ENCODE data around the gene PSME2. TPM values are rescaled to one million over a fixed set of nuclear protein-coding genes. Genes with fewer than 3 reads are reported as not detected.

Gene PSME2
- total RNA-seq, 1 experiment from 2014 or later = 134 TPM

- Mint-ChIP-seq H3K27ac (ENCODE audit: low read depth, unreplicated experiment) (no peak overlapping the region), H3K27me3 (ENCODE audit: insufficient read depth, unreplicated experiment) (no peaks in the 10 kb centered on the region), H3K4me1 (ENCODE audit: insufficient read depth, unreplicated experiment) (no peaks in the 10 kb centered on the region), H3K9me3 (ENCODE audit: unreplicated experiment) (no peaks in the 10 kb centered on the region), H3K36me3 (ENCODE audit: insufficient read depth, unreplicated experiment) (peaks cover 48% of the 10 kb centered on the region), H3K4me3 (ENCODE audit: unreplicated experiment) (peak overlapping the region; percentile 98)
- ChIA-PET CTCF (interaction anchor here (0.6 to 10.3 kb wide), 6 partner anchors 10 to 560 kb away, joined by 3 to 141 read pairs (median 4); partner anchors contain the start of gene IRF9), POLR2A (interaction anchor here (0.7 to 5.7 kb wide), 15 partner anchors 8 to 124 kb away, joined by 3 to 114 read pairs (median 13); partner anchors contain the start of genes CHMP4A, DCAF11, IPO4 and IRF9)
- no peak for DNase-seq (ENCODE audit: unreplicated experiment)
- BruUV-seq (replicated peaks) = TSS peak; percentile 56
- no peak for TF ChIP-seq CTCF (IDR thresholded peaks at IDR 0.05; ENCODE audit: unreplicated experiment)
- intact Hi-C loops (cut with micrococcal nuclease) = loop anchor here (2.0 kb wide), 4 partner anchors 13 to 133 kb away; partner anchors contain the start of genes DCAF11, IRF9, NRL and PCK2
These were observed 1.5 kb upstream of the PSME2 start for GRCh38 chr14:24147761-24148428.

GRCh38 chr14:24146978-24147760, 759 bp upstream of the PSME2 start, which contains the start of gene RNF31:
Gene RNF31, plus strand, starts transcription at chr14:24147498. Its CDS starts 201 bp downstream, at chr14:24147699.
- peaks cover 41% of the 10 kb centered on the region for H3K36me3 Mint-ChIP-seq (ENCODE audit: insufficient read depth, unreplicated experiment)
- no TSS peak for BruUV-seq (replicated peaks)
- peaks cover under 1% of the 10 kb centered on the region for H3K4me1 Mint-ChIP-seq (ENCODE audit: insufficient read depth, unreplicated experiment)
- intact Hi-C loops (cut with micrococcal nuclease) = loop anchor here (2.0 kb wide), 4 partner anchors 14 to 132 kb away; partner anchors contain the start of genes DCAF11, IRF9, NRL and PCK2
- DNase-seq (ENCODE audit: unreplicated experiment) = peak; percentile 99
- H3K27me3 Mint-ChIP-seq (ENCODE audit: insufficient read depth, unreplicated experiment) = no peaks in the 10 kb centered on the region
- peak within 1 kb of the TSS; percentile 61 for H3K27ac Mint-ChIP-seq (ENCODE audit: low read depth, unreplicated experiment)
- ChIA-PET POLR2A (interaction anchor here (0.6 to 5.7 kb wide), 22 partner anchors 9 to 1053 kb away, joined by 3 to 114 read pairs (median 8); partner anchors contain the start of genes ACIN1, BCL2L2, CHMP4A and DCAF11), CTCF (interaction anchor here (0.6 to 10.3 kb wide), 9 partner anchors 10 to 1083 kb away, joined by 3 to 141 read pairs (median 4); partner anchors contain the start of genes DCAF11, IRF9 and NRL)
- H3K4me3 Mint-ChIP-seq (ENCODE audit: unreplicated experiment) = peak within 1 kb of the TSS; percentile 98
- no peaks in the 10 kb centered on the region for H3K9me3 Mint-ChIP-seq (ENCODE audit: unreplicated experiment)
- TF ChIP-seq CTCF (IDR thresholded peaks at IDR 0.05; ENCODE audit: unreplicated experiment) = no peak

GRCh38 chr14:24145690-24146452, 539 bp downstream of the PSME2 start:
- intact Hi-C loops (cut with micrococcal nuclease) = loop anchor here (2.0 kb wide), 4 partner anchors 15 to 131 kb away; partner anchors contain the start of genes DCAF11, IRF9, NRL and PCK2
- Mint-ChIP-seq H3K4me1 (ENCODE audit: insufficient read depth, unreplicated experiment) (peaks cover 5% of the 10 kb centered on the region), H3K9me3 (ENCODE audit: unreplicated experiment) (no peaks in the 10 kb centered on the region), H3K36me3 (ENCODE audit: insufficient read depth, unreplicated experiment) (peaks cover 32% of the 10 kb centered on the region), H3K27ac (ENCODE audit: low read depth, unreplicated experiment) (peak overlapping the region; percentile 61), H3K4me3 (ENCODE audit: unreplicated experiment) (peak overlapping the region; percentile 98), H3K27me3 (ENCODE audit: insufficient read depth, unreplicated experiment) (no peaks in the 10 kb centered on the region)
- CTCF ChIA-PET = interaction anchor here (0.5 to 10.3 kb wide), 11 partner anchors 10 to 584 kb away, joined by 3 to 141 read pairs (median 4); partner anchors contain the start of genes CARMIL3, DCAF11, IRF9 and NRL
- DNase-seq (ENCODE audit: unreplicated experiment) = no peak
- TF ChIP-seq CTCF (IDR thresholded peaks at IDR 0.05; ENCODE audit: unreplicated experiment) = no peak
- POLR2A ChIA-PET = interaction anchor here (0.5 to 5.7 kb wide), 23 partner anchors 9 to 1004 kb away, joined by 3 to 114 read pairs (median 4); partner anchors contain the start of genes CHMP4A, DCAF11, GMPR2 and IPO4
- BruUV-seq (replicated peaks) = no TSS peak

Measured in MCF 10A (cell line).